GM19193 (cell line): Measurements from ENCODE around the gene MAP3K7CL.

Source experiments
- POLR2A ChIP-seq: IDR thresholded peaks from 4 replicates; pipeline ENCODE4 v1.6.1; 2011; ENCODE audit not compliant: insufficient read depth, insufficient read length; ENCODE audit errors: extremely low read depth

MAP3K7CL gene

DNA sequence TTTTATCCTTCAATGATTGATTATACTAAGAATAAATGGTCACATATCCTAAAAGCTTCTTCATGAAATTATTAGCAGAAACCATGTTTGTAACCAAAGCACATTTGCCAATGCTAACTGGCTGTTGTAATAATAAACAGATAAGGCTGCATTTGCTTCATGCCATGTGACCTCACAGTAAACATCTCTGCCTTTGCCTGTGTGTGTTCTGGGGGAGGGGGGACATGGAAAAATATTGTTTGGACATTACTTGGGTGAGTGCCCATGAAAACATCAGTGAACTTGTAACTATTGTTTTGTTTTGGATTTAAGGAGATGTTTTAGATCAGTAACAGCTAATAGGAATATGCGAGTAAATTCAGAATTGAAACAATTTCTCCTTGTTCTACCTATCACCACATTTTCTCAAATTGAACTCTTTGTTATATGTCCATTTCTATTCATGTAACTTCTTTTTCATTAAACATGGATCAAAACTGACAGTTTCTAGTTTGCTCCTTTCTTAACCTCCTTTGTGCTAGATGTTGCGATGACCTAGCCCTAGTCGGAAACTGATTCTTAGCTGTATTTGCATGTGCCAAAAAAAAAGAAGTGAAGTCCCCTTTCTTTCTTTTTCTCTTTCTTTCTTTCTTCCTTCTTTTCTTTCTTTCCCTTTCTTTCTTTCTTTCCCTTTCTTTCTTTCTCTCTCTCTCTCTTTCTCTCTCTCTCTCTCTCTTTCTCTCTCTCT, 45.1 kb downstream of the MAP3K7CL start:
- no peak for TF ChIP-seq POLR2A

DNA sequence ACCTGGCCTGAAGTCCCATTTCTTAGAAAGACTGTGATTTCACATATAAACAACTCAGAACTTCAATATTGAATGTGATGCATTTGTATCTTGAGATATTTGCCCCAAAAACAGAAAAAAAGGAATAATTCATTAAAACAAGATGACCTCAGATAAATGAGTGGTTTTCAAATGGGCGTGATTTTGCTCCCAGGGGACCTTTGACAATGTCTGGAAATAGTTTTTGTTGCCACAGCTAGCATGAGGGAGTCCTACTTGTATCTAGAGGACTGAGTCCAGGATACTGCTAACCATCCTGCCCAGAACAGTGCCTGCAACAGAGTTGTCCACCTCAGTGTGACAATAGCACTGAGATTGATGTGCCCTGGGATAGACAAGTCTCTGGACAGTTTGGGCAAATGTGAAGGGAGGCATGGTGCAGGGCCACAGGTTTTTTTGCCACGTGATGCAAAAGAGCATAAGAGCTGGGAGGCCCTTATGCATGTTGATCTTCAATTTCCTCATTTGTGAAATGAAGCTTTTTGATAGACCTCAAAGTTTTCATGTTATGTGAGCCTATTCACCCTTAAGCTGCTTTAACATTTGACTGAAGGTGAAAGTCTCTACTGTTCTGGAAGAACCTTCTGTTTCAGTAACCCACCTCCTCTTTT, 46.2 kb downstream of the MAP3K7CL start:
- no peak for TF ChIP-seq POLR2A

DNA sequence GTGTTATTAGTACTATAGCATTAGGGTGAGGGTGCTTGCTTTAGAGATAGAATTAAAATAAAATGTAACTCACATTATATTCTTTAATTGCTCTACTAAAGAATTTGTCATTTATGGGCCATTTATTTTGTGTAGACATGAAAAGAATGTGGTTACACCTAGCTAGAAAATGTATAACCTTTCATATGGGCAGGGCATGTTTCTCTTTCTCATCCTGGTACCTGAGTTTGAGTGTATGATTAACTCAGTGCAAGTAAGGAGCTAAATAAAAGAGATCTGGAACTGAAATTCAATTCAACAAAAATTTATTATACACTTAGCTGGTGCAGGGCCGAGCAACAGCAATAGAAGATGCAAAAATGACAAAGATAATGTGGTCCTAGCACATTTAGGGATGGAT, 47.4 kb downstream of the MAP3K7CL start:
- no peak for TF ChIP-seq POLR2A

DNA sequence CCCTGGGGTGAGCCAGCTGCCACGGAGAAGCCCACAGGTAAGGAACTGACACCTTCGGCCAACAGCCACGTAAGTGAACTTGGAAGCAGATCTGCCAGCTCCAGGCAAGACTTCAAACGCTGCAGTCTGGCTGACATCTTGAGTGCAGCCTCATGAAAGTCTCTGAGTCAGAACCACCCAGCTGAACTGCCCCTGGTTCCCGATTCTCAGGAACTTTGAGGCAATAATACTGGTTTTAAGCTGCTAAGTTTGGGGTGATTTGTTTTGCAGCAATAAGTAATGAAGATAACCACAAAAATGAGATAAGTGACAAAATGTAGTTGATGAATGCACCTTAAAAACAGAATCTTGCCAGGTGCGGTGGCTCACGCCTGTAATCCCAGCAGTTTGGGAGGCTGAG, 48.5 kb downstream of the MAP3K7CL start:
- no peak for TF ChIP-seq POLR2A

DNA sequence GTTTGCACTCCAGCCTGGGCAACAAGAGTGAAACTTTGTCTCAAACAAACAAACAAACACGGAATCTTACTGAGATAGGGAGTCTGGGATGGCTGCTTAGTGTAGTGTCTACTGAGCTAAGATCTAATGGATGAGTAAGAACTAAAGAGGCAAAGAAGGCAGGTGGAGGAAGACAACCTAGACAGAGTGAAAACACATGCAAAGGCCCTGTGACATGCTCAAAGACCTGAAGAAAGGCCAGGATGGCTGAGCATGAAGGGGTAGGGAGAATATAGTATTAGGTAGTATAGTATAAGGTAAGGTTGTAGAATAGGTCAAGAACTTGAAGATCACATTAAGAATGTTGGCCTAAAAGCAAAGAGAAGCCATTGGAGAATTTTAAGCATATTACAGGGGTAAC, 49.1 kb downstream of the MAP3K7CL start:
- TF ChIP-seq POLR2A: no peak

DNA sequence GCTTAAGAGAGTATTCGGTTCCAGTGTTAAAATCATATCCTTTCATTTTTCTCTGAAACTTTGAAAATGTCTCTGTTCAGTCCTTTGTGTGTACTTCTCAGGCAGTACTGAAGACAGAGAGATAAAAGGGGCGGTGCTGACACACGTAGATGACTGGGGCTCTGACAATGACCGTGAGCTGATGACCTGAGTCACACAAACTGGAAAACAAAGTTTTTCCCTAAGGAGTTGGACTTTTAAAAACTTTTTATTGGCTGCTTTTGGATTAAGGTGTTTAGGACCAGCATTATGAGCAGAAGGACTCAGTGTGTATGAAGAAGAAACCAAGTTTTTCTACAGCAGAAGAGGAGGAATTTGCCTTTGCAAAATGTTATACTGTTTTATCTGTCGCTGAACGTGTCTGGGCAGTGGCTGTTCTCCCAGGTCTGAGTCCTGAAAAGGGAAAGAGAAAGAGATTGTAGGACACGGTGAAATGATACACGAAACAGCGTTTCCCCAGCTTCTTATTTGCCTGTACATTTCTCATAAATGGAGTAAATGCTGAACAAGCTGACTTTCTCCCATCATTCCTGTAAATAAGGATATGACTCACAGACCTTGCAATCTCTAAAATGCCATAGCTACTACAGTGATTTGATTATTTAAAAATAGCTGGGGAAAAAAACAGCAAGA, 51.5 kb downstream of the MAP3K7CL start:
- TF ChIP-seq POLR2A: no peak

DNA sequence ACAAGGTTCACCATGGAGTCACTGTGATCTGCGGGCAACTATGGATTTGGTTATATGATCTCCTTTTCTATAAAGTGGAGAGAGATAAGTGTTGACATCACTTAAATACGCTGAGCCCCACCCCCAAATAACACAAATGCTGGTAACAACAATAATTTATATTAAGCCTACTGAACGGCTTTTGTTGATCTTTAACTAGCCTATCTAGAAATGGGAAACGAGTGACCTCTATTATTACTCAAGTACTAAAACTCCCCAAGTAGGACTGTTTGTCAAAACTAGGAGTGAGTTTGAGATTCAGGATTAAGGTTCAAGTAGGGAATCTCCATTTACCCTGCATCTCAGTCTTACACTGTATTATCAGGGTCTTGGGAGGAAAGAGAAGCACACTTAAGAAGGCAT, 52.2 kb downstream of the MAP3K7CL start:
- TF ChIP-seq POLR2A: no peak

DNA sequence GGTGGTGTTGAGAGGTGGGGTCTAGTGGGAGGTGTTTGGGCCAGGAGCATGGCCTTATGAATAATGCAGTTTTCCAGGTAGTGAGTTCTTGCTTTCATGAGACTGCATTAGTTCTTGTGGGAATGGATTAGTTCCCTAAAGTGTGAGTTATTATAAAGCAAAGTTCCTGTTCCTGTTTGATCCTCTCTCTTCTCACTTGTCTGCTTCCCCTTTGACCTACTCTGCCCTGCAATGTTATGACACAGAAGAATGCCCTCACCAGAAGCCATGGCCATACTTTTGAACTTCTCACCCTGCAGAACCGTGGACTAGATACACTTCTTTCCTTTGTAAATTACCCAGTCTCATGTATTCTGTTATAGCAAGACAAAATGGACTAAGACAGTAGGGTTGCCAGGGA, 53.6 kb downstream of the MAP3K7CL start:
- TF ChIP-seq POLR2A: no peak

DNA sequence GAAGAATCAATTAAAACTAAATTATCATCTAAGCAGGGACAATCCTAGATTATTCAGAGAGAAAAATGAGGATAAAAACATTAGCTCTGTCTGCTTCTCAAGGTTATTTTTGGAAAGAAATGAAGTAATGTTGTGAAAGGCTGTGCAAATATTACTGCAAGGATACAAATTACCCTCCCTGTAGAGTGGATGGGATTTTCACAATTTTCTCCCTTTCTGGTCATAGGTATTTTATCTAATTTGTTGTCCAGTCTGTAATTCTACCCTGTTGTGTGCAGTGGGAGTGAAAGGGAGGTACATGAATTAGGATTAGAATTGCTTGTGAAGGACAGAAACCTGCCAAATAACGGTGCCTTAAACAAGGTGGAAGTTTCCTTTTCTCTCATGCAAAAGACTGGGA, 54.7 kb downstream of the MAP3K7CL start:
- no peak for TF ChIP-seq POLR2A

DNA sequence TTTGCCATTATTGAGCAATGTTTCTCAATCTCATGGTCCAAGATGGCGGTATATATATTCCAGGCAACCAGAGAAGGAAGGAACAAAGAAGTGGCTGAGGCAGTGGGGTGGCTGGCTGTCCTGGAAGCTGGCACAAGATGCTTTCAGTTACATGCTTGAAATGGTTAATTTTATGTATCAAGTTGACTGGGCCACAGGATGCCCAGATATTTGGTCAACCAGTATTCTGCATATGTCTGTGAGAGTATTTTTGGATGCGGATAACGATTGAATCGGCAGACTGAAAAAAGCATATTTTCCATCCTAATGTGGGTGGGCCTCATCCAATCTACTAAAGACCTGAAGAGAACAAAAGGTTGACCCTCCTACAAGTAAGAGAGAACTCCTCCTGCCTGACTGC, 55.2 kb downstream of the MAP3K7CL start:
- TF ChIP-seq POLR2A: no peak

DNA sequence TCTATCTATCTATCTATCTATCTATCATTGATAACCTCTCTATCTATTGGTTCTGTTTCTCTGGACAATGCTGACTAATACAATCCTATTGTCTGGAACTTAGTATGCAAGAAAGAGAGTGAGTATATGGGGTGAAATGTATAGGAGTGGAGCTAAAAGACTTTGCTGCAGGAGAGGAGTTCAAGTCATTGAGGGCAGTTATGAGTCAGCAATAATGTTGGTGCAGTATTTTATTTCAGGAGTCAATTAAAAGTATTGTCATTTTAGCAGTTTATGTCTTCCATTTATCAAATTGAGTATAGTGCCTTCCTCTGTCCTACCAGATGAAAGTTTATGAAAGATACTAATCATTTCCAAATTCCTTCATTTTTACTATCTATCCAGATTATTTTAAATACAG, 55.8 kb downstream of the MAP3K7CL start:
- no peak for TF ChIP-seq POLR2A

DNA sequence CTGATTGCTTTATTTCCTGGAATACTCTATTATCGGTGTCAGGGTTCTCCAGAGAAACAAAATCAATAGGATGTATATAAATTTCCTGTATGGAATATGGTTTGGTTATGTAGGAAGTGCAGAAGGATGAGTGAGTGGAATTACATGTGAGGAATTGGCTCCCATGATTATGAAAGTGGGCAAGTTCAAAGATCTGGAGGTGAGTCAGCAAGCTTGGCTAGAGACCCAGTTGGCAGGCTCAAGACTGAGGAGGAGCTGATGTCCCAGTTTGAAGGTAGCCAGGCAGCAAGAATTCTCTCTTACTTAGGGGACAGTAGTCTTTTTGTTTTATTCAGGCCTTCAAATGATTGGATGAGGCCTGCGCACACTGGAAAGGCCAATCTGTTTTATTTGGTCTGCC, 57.5 kb downstream of the MAP3K7CL start:
- TF ChIP-seq POLR2A: no peak

DNA sequence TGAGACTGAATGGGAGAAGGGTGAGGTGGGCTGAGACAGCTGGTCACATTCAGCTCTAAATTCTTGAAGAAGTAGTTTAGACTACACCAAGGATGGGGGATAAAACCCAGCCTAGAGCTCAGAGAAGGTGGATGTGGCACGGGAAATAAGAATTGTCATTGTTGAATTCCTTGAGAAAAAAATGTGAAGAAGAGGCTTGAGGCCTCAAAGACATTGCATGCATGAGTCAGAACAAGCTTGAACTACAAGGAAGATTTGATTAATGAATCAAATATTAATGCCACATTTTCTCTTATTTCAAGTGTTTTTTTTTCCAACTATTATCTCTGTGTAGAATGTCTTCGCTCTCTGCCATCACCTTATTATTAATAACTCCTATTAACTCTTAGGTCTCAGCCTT, 58.9 kb downstream of the MAP3K7CL start:
- TF ChIP-seq POLR2A: no peak

DNA sequence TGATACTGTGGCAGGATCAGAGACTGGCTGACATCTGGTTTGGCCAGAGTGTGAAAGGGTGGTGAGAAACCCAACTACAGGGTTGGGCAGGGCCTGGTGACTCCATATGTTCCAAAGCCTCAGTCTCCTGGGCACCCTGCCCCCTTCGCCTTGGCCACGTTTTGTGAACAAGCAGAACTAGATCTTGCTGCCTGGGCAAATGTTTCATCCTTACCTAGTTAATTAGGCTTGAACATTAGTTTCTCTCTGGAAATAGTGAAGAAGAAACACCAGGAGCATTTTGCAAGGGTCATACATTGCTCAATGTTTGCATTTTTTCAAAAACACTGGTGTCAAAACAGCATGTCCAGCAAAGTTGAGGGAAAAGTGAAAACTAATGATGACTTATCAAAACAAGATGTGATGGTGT, 60.5 kb downstream of the MAP3K7CL start:
- no peak for TF ChIP-seq POLR2A

DNA sequence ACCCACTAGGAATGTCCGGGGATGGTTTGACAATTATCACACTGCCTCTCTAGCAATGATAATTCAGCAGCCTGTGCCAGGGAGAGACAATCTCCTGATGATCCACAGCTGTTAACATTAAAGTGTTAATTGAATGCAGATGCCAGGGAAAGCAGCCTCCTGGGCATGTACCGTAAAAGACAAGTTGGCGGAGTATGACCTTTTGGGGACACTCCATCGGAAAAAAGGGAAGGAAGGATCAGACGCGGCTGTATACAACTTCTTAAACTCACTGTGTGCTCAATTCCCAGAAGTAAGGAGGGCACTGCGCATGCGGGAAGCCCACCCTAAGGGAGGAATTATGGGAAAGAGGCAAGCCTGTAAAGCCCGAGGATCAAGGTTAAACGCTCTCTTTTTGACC, 62.6 kb downstream of the MAP3K7CL start:
- no peak for TF ChIP-seq POLR2A

DNA sequence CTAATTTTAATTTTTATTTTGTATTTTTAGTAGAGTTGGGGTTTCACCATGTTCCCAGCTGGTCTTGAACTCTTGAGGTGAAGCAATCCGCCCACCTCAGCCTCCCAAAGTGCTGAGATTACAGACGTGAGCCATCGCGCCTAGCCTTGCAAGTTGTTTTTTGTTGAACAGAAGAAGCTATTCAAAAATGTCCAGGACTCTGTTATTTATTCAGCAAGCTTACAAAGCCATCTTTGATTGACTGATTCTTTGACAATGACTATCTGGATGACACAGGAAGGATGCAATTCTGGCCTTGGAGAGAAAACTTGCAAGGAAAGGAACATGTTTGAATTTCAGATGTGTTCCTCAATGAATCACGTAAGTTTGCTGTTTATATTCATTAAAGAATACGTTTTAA, 63.5 kb downstream of the MAP3K7CL start:
- no peak for TF ChIP-seq POLR2A

DNA sequence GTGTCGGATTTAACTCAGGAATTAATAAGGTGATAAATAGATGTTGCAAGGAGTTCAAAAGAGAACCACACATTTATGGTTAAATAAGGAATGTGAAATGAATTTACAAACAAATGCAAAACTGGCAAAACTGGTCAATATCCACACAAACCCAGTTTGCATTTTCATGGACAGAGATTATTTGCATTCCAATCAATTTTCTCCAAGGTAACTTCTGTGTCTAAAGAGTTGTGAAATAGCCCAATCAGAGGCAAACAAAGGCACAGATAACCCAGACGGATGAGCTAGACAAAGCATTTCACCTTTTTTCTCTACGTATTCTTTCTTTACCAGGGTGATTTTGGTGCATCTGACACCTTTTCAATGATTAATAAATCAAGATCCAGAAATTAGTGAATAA, 63.9 kb downstream of the MAP3K7CL start:
- TF ChIP-seq POLR2A: no peak

DNA sequence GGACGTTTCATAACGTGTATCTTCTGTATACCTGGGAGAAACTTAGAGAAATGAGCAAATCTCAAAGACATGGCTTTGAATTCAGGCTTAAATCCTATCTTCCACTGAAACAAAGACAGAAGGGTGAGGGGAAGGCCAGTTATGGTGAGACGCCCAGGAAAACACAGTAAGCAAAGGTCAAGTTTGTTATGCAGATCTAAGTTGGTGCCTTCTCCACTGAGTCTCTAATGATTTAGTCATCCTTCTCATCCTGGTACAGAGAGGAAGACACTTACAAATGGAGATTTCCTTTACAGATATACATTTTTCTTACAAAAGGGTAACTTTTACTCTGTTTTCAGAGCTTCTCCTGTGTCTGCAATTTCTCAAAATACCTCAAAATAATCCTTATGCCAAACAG, 64.4 kb downstream of the MAP3K7CL start:
- TF ChIP-seq POLR2A: no peak
